ENCODE data around the gene RCN2.
A peak's percentile ranks its signal among the peaks of the same experiment; 100 is the strongest.

The RCN2 gene

GRCh38 chr15:76994971-76995945, 63.7 kb downstream of the RCN2 start, which contains the start of gene PSTPIP1:
TSS of gene PSTPIP1 (plus strand) at chr15:76995126. CDS start at chr15:76995574, 448 bp downstream.
- DNase-seq, result peak; percentile 60

GRCh38 chr15:76996076-76996525, 64.6 kb downstream of the RCN2 start:
- DNase-seq, result no peak

DNA sequence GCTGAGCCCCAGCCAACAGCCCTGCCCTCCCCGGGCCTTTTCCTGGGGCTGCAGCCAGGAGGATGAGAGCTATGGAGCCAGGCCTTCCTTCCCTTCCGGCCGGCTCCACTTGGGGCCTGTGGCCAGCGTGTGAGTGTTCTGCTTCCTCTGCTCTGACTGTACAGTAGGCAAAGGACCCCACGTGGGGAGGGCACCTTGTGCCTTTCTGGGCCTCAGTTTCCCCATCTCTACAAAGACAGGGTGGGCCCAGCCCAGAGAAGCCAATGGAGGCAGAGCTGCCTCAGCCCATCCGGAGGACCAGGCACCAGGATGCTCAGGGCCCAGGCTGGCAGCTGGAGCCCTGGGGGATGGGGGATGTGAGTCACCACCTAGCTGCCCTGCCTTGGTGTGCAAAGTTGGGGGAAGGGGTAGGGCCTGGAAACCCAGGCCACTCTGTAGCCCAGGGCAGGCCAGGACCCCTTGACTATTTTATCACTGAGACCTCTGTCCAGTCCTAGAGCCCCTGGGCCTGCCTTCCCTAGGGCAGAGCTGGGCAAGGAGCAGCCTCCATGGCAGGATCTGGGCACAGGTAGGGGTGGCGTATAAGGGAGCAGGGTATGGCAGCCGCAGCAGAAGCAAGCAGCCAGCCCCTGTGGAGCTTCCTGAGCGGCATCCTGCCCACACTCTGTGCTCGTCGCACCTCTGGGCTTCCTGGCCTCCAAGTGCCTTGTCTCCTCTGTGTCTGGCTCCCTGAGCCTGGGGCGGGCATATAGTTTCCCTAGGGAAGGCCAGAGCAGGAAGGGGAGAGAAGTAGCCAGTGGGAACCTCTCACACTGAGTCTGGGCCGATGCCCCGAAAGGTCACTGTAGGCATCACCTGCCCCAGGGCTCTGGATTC, 65.2 kb downstream of the RCN2 start:
- no peak for DNase-seq

DNA sequence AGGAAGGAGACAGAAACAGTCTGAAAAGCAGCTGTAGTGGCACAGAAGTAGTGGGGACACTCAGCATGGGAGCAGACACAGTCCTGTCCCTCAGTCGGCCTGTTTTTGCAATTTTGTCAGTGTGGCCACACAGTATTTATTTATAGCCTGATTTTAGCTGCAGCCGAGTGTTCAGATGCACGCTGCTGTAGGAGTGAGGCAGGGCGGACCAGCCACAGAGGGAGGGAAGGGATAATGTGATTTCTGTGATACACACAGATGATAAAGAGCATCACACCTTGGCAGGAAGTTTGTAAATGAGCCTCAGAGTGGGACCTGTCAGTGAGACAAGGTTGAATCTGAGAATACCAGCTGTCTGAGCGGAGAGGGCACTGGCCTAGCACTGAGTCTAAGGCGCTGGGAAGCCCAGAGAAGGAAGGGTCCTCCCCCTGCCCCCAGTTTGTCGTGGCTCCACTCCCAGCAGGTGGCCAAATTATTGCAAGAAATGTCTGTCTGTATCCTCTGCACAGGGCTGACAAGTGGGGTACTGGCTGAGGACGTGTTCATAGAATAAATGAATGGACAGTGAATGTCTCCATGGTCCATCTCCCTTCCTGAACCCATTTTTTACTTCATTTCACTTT, 67.2 kb downstream of the RCN2 start:
- DNase-seq, result no peak

DNA sequence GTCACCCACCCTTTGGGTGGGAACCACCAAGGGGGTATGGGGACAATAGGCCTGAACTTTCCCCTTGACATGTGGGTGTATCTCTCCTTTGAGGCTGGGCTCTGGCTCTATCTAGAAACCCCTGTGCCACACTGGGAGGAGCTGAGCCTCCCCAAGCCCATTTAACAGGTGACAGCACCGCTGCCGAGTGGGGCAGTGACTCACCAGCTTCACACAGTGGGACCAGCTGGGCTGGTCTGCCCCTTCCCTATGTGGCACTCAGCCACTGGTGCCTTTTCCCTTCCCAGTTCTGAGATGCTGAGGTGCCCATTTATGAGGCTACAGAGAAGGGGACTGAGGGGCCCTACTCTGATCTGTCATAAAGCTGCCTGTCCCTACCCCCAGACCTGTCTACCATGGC, 68.4 kb downstream of the RCN2 start:
- DNase-seq, result no peak

DNA sequence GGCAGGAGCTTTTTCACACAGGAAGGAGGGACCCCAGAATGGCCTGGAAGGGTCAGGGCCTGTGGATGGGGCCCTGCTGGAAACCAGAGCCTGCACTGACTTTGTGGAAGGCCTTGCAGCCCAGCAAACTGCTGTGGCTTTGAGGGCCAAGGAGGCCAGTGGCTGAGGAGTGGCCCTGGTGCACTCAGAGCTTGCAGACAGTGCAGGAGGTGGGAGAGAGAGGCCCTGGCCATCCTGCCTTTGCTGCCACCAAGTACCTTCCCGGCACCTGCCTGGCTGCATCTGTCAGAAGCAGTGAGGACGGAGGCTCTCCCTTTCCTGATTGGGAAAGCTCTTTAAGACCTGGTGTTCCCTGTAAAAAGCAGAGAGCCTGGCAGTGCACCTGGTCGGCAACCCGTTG, 69.8 kb downstream of the RCN2 start:
- DNase-seq, result no peak

DNA sequence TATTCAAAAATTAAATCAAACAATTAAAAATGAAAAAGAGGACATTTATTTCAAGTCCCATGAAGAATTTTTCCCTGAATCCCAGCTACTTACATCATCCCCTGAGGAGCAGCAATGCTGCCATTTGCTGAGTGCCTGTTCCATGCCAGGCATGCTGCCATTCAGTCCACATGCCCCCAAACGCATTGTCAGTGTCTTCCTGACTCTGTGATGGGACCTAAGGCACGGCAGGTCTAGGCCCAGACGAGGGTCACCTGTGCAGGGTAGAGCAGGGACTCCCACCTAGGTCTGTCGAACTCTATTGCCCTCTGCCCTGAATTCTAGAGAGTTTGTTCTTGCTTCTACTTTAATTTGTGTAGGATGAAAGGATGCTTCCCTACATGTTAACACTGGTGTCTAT, 70.4 kb downstream of the RCN2 start:
- DNase-seq, result no peak

GRCh38 chr15:77002436-77002835, 70.9 kb downstream of the RCN2 start:
- no peak for DNase-seq

DNA sequence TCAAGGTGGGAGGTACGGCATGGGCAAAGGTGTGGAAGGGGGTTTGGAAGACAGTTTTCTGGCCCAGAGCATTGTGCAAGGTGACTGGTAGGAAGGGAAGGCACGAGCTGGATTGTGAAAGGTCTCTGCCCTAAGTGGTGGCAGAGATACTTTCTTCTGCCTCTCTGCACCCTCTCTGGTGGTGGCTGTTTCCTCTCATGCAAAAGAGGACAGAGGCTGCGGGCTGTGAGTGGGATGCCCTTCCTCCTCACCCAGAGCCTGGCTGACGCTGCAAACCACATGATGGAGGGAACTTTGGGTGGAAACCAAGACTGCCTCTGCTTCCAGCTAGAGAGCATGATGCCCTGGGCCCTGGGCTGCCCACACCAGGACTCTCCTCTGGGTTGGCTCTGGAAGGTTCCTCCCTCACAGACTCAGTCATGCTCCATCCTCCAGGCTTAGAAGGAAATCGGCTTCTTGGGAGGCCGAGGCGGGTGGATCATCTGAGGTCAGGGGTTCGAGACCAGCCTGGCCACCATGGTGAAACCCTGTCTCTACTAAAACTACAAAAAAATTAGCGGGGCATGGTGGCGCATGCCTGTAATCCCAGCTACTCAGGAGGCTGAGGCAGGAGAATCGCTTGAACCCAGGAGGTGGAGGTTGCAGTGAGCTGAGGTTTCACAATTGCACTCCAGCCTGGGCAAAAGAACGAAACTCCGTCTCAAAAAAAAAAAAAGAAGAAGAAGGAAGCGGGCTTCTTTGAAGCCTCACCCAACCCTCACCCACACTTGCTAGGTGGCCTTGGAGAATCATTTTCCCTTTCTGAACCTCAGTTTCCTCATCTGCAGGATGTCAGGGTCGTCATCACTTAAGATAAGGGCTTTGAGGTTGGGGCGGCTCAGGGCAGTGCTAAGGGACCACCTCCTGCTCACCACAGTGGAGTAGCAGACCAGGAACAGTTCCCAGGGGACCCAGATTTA, 71.7 kb downstream of the RCN2 start:
- peak; percentile 66 for DNase-seq

Measured in CD4-positive, alpha-beta T cell treated with Interferon gamma for 1 hour (primary cell).